Sigmoid colon (tissue), 4 donors: Measurements from ENCODE around the gene MINDY4.

ENCODE experiments used
- CTCF ChIP-seq, 4 experiments: fragments of 450-650 bp in 3 of 4; fragments of 200-600 bp in 1 of 4; IDR thresholded peaks; one replicate each; pipeline ENCODE4 v1.5.1; 2016 to 2019; ENCODE audit warnings: antibody characterized with exemption in 4 of 4, mild to moderate bottlenecking in 3 of 4, moderate library complexity in 2 of 4
- EP300 ChIP-seq, 4 donors: sonication (generic); formaldehyde crosslinking; IDR thresholded peaks; one replicate each; pipeline ENCODE4 v1.6.1; 2017; ENCODE audit warnings: antibody characterized with exemption in 4 of 4
- POLR2A ChIP-seq, 2 donors: fragments of 450-650 bp; IDR thresholded peaks; one replicate each; pipeline ENCODE4 v1.6.1; 2016; ENCODE audit warnings: antibody characterized with exemption in 2 of 2, mild to moderate bottlenecking in 2 of 2, moderate library complexity in 2 of 2
- POLR2AphosphoS5 ChIP-seq, 4 donors: sonication (generic); formaldehyde crosslinking; IDR thresholded peaks; one replicate each; pipeline ENCODE4 v1.6.1; 2017; ENCODE audit warnings: antibody characterized with exemption in 4 of 4

- TF ChIP-seq POLR2A (IDR thresholded peaks at IDR 0.05) (no peak), CTCF (IDR thresholded peaks at IDR 0.05) (no peak), POLR2AphosphoS5 (IDR thresholded peaks at IDR 0.05) (no peak), EP300 (IDR thresholded peaks at IDR 0.05) (no peak)
These were observed 28.9 kb downstream of the MINDY4 start for GRCh38 chr7:30799976-30800661.
